ENCODE measurements around the gene FRS2.
"Not testable (repeated sequence)": the region's sequence is repeated elsewhere in the genome, so short reads cannot be mapped to it uniquely, and the experiment has no call there.

Gene FRS2

GRCh38 chr12:69470189-69471075 lies at the start of gene FRS2:
Gene FRS2, plus strand, starts transcription at chr12:69470388. Its CDS starts 98,643 bp downstream, at chr12:69569031.
- peak; percentile 92 for DNase-seq

GRCh38 chr12:69421548-69421947 lies 48.6 kb upstream of the FRS2 start:
- no peak for DNase-seq

DNA sequence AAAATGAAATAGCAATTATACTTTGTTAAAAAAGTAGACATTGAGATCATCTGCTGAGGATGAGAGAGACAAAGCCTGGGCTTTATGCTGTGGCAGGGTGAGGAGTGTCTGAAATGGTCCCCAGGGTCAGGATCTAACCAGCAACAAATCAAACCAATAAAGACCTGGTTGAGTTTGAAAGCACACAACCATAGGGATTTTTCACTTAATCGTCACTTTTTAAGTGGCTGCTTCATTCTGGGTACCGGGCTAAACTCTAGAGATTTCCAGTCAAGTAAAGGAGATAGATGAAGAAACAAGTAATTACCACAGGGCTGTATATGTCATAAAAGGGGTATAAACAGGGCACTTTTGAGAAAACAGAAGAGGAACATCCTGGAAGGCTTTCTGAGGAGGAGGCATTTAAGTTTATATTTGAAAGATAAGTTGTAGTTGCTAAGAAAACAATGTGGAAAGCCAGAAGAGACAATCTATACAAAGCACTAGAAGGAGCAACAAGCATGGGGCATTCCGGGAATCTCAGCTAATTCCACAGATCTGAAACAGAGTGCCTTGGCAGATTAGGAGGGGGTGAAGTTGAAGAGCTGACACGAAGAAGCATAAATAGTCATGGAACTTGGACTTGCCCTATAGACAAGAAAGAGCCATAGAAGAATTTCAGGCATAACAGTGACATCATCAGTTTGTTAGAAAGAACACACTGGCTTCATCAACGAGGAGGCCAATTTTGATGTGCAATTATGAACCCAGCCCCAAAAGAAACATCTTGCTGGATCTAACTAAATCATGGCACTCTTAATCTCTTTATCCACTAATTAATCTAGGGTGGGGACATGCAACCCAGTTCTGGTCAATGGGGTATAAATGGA lies 46.9 kb upstream of the FRS2 start:
- no peak for DNase-seq

DNA sequence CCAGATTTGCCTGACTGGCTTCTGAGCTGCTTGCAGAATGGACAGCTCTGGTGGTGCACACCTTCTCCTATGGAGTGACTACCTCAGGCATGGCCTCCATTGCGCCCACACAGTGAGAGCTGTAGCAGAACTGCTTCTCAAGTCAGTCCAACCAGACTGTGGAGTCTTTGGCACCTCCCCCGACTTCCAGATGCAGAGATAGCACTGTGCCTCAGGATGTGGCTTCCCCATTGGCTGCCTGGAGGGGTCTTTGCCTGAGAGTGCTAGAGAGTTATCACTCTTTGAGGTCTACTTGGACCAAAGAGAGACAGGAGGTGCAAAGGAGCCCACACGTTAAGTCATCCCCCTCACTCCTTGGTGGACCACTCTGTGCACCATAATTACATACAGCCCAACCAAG lies 44.8 kb upstream of the FRS2 start:
- no peak for DNase-seq

DNA sequence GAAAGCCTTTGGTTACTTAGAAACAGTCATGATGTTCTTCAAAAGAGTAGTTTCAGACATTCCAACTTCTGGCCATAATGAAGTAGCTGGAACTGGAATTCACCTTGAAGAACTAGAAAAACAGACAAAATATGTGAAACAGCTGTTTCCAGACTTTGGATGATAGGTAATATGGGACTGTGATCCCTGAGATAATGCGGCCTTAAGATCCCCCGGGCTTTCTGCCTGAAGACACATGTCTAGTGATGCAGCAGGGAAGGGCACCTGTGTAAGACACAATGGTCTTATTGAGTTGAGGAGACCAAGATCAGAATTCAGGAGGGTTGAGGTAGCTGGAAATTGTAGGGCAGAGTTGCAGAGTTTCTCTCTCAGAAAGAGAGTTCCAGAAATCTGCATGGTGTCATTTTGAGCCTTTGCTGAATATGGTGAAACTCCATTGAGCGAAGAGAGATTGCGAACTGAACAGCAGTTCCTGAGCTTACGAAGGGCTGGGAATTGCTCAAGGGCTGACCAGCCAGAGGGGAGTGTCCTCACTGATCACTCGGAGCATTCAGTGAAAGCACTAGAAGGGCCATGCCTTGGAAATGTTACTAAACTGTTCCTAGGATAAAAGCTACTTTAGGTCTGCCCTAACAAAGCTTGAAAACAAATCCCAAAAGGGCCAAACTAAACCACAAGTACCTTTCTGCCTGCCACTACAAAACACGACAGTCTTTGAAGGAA lies 41.7 kb upstream of the FRS2 start:
- no peak for DNase-seq

- no peak for DNase-seq
These were observed 39.1 kb upstream of the FRS2 start for GRCh38 chr12:69430942-69431590.

- DNase-seq = no peak
These were observed 38.5 kb upstream of the FRS2 start for GRCh38 chr12:69431591-69432222.

DNA sequence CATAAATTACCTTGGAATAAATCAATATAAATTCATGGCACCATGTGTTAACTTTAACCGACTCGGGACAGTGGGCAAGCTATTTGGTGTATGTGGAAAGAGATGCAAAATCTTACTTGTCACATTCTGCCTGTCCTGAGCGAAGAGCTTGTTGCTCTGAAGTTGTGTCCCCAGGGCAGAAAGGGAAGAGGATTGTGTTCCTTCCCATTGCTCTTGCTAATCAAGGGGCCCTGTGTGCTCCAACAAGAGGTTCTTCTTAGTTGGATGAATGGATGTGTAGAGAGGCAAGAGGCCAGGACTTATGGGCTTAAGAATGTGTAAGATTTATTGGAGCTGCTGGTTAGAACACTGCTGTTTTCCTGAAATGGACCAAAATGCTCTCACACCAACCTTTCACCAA lies 36.5 kb upstream of the FRS2 start:
- no peak for DNase-seq

- DNase-seq = no peak
These were observed 34.5 kb upstream of the FRS2 start for GRCh38 chr12:69435644-69436043.

- no peak for DNase-seq
These were observed 33.1 kb upstream of the FRS2 start for GRCh38 chr12:69437073-69437472.

DNA sequence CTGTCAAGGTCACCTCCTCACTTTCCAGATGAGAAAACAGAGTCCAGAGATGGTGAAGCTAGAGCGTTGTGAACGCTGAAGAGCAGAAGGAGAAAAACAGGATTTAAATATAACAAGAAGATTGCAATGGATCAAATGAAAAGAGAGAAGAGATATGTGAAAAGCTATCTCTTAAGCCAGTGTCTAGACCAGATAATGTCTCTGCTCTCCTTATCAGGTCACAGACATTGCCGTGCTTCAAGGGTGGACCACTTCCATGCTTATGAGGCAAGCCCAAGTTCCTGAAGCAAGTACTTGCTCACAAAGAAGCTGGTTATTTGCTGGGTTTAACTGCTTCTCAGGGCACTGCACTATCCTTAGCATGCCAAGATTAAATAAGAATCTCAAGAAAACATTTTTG lies 31.6 kb upstream of the FRS2 start:
- no peak for DNase-seq

DNA sequence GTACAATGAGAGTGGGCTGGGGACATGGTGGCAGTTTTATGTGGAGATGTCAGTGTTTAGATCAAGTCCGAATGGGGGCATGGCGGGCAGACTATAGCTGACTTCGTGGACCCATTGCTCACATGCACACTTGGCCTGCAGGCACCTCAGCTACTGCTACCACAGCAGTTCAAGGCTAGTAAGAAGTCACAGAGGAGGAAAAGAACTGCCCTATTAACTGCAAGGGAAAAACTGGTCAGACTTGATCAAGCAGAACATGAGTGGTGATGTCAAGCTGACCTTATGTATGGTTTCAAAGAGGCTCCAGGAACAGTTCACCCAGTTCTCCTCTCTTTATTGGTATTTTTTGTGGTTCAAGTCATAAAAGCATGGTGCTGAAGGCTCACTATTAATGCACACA lies 30.2 kb upstream of the FRS2 start:
- no peak for DNase-seq

GRCh38 chr12:69440886-69441285 lies 29.3 kb upstream of the FRS2 start:
- DNase-seq = no peak

DNA sequence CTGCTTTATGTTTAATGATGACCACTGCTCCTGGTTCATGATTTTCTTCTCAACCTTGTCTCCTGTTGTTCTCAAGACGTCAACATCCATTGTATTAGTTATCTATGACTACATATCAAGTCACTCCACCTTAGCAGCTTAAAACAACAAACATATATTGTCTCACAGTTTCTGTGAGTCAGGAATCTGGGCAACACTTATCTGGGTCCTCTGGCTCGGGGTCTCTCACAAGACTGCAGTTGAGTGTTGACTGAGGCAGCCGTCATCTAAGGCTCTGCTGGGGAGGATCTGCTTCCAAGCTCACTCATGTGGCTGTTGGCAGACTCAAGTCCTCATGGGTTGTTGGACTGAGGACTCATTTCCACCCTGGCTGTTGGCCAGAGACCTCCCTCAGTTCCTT lies 27.3 kb upstream of the FRS2 start:
- DNase-seq = no peak

DNA sequence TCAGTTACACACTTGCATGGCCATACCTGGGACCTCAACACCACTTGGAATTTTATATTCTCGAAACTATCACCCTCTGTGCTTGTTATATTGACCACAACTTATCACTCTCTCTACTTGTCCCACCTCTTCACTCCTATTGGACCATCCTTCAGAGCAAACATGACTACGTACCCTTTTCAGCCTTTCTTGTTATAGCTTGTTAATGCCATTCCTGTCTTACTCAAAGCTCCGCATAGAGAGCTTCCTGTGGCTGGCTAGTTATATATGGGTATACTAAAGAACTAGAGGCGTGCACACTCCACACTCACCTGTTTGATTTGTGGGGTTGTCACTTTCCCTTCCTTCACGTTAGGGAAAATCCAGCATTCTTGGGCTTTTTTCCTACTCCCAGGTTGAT lies 26.3 kb upstream of the FRS2 start:
- no peak for DNase-seq

DNA sequence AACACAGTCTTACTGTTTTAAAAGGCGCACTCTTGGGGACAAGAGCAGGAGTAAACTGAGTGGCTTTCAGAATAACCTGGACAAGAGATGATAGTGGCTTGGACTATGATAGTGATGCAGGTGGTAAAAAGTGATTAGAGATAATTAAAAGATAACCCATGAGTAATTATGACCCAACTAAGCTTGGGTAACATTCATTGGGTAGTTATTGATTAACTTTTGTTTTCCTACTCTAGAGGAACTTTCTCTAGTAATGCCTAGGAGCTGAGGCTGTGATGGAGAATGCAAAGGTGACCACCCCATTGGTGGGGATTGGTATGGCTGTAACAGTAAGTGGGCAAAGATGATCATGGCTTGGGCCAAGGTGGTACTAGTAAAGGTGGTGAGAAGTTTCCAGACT lies 22.3 kb upstream of the FRS2 start:
- no peak for DNase-seq

- not testable (repeated sequence) for DNase-seq
These were observed 17.5 kb upstream of the FRS2 start for GRCh38 chr12:69452598-69453132.

- no peak for DNase-seq
These were observed 13.9 kb upstream of the FRS2 start for GRCh38 chr12:69456239-69456638.

GRCh38 chr12:69457433-69457832 lies 12.8 kb upstream of the FRS2 start:
- no peak for DNase-seq

DNA sequence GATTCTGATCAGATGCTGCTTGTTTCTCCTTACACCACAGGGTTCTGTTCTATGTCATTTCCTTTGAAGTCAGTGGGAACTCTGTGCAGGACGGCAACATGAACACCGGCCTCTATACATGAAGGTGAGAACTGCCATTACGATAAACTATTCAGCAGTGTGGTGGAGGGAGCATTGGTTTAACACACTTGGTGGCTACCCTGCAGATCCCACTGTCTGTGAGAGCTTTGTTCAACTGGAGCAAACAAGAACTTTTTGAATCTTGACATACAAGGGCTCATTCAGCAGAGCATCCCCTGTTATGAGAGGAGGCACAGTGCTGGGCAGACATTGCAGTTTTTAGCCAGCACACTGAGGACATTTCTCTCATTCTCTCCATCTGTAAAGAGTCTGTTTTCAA lies 10.7 kb upstream of the FRS2 start:
- no peak for DNase-seq

- DNase-seq = no peak
These were observed 5.8 kb upstream of the FRS2 start for GRCh38 chr12:69464428-69464827.

GRCh38 chr12:69466867-69467266 lies 3.3 kb upstream of the FRS2 start:
- no peak for DNase-seq

Data from NCI-H146 (cell line).